GM21381 (cell line): ENCODE results near the gene HMGXB3.

ENCODE experiments used
- ATAC-seq: cut with Tn5 transposase; IDR thresholded peaks from one replicate; pipeline ENCODE4 v1.9.1; 2021; ENCODE audit warnings: mild to moderate bottlenecking, moderate library complexity; ENCODE audit not compliant: unreplicated experiment

Gene HMGXB3

GRCh38 chr5:149988126-149988525, 12.4 kb upstream of the HMGXB3 start:
- ATAC-seq: no peak

- ATAC-seq: no peak
These were observed 9.8 kb upstream of the HMGXB3 start for GRCh38 chr5:149990518-149991376.

GRCh38 chr5:149993471-149993870, 7.1 kb upstream of the HMGXB3 start:
- ATAC-seq: no peak

GRCh38 chr5:149995385-149996204, 4.9 kb upstream of the HMGXB3 start:
- no peak for ATAC-seq

GRCh38 chr5:149996205-149996890, 4.2 kb upstream of the HMGXB3 start:
- no peak for ATAC-seq

GRCh38 chr5:149998281-149998680, 2.3 kb upstream of the HMGXB3 start:
- no peak for ATAC-seq

GRCh38 chr5:149999359-149999758, 1.2 kb upstream of the HMGXB3 start:
- no peak for ATAC-seq

- no peak for ATAC-seq
These were observed 678 bp upstream of the HMGXB3 start for GRCh38 chr5:149999866-150000255.

GRCh38 chr5:150000990-150001659, 586 bp downstream of the HMGXB3 start:
- no peak for ATAC-seq

GRCh38 chr5:150001660-150002486, 1.3 kb downstream of the HMGXB3 start:
- peak; percentile 50 for ATAC-seq

- no peak for ATAC-seq
These were observed 5.8 kb downstream of the HMGXB3 start for GRCh38 chr5:150006318-150006717.

GRCh38 chr5:150007050-150007449, 6.5 kb downstream of the HMGXB3 start:
- ATAC-seq: no peak

GRCh38 chr5:150009671-150010387, 9.3 kb downstream of the HMGXB3 start:
- no peak for ATAC-seq

- ATAC-seq: no peak
These were observed 13.4 kb downstream of the HMGXB3 start for GRCh38 chr5:150013931-150014330.

GRCh38 chr5:150014456-150014855, 13.9 kb downstream of the HMGXB3 start:
- ATAC-seq: no peak

- ATAC-seq: no peak
These were observed 14.9 kb downstream of the HMGXB3 start for GRCh38 chr5:150015415-150015814.

GRCh38 chr5:150016537-150016936, 16.0 kb downstream of the HMGXB3 start:
- ATAC-seq: no peak

- ATAC-seq: no peak
These were observed 16.9 kb downstream of the HMGXB3 start for GRCh38 chr5:150017226-150018005.

- ATAC-seq: no peak
These were observed 19.7 kb downstream of the HMGXB3 start for GRCh38 chr5:150020249-150020648.
